ENCODE measurements around the gene AANAT.

AANAT gene

GRCh38 chr17:76478730-76479514 lies 11.5 kb downstream of the AANAT start:
- Histone ChIP-seq H3K27ac (ENCODE audit: low read depth, low read length, severe bottlenecking) (no peak overlapping the region), H3K36me3 (ENCODE audit: control insufficient read depth, insufficient read depth, low read length) (no peaks in the 10 kb centered on the region), H3K4me3 (ENCODE audit: extremely low read depth, insufficient read depth, low read length, poor library complexity, severe bottlenecking) (no peak overlapping the region), H3K4me1 (ENCODE audit: control insufficient read depth, insufficient read depth, low read length, poor library complexity, severe bottlenecking) (no peaks in the 10 kb centered on the region), H3K9me3 (ENCODE audit: control insufficient read depth, low read length) (no peaks in the 10 kb centered on the region)
- WGBS, 2 experiments (ENCODE audit: insufficient coverage in 2 of 2), result 92 to 94% methylated on average over 29 to 37 of the region's 37 CpGs

- no peak overlapping the region for H3K4me3 ChIP-seq (ENCODE audit: extremely low read depth, insufficient read depth, low read length, poor library complexity, severe bottlenecking)
- H3K4me1 ChIP-seq (ENCODE audit: control insufficient read depth, insufficient read depth, low read length, poor library complexity, severe bottlenecking), result no peaks in the 10 kb centered on the region
- WGBS, 2 experiments (ENCODE audit: insufficient coverage in 2 of 2), result 90 to 97% methylated on average over 5 to 10 of the region's 14 CpGs
- no peak overlapping the region for H3K27ac ChIP-seq (ENCODE audit: low read depth, low read length, severe bottlenecking)
- H3K9me3 ChIP-seq (ENCODE audit: control insufficient read depth, low read length), result no peaks in the 10 kb centered on the region
- H3K36me3 ChIP-seq (ENCODE audit: control insufficient read depth, insufficient read depth, low read length), result no peaks in the 10 kb centered on the region
Measured at GRCh38 chr17:76479515-76480060, 12.2 kb downstream of the AANAT start.

GRCh38 chr17:76480632-76481031 lies 13.2 kb downstream of the AANAT start:
- Histone ChIP-seq H3K27ac (ENCODE audit: low read depth, low read length, severe bottlenecking) (peak overlapping the region; percentile 59), H3K4me1 (ENCODE audit: control insufficient read depth, insufficient read depth, low read length, poor library complexity, severe bottlenecking) (no peaks in the 10 kb centered on the region), H3K36me3 (ENCODE audit: control insufficient read depth, insufficient read depth, low read length) (no peaks in the 10 kb centered on the region), H3K9me3 (ENCODE audit: control insufficient read depth, low read length) (no peaks in the 10 kb centered on the region), H3K4me3 (ENCODE audit: extremely low read depth, insufficient read depth, low read length, poor library complexity, severe bottlenecking) (no peak overlapping the region)
- WGBS, 2 experiments (ENCODE audit: insufficient coverage in 2 of 2), result 85 to 89% methylated on average over 13 to 15 of the region's 15 CpGs

- Histone ChIP-seq H3K9me3 (ENCODE audit: control insufficient read depth, low read length) (no peaks in the 10 kb centered on the region), H3K36me3 (ENCODE audit: control insufficient read depth, insufficient read depth, low read length) (no peaks in the 10 kb centered on the region), H3K4me3 (ENCODE audit: extremely low read depth, insufficient read depth, low read length, poor library complexity, severe bottlenecking) (no peak overlapping the region), H3K4me1 (ENCODE audit: control insufficient read depth, insufficient read depth, low read length, poor library complexity, severe bottlenecking) (no peaks in the 10 kb centered on the region), H3K27ac (ENCODE audit: low read depth, low read length, severe bottlenecking) (peak overlapping the region; percentile 59)
- 83 to 91% methylated on average over 14 to 21 of the region's 21 CpGs for WGBS, 2 experiments (ENCODE audit: insufficient coverage in 2 of 2)
Measured at GRCh38 chr17:76481071-76481655, 13.8 kb downstream of the AANAT start.

- no peak overlapping the region for H3K27ac ChIP-seq (ENCODE audit: low read depth, low read length, severe bottlenecking)
- WGBS, 2 experiments (ENCODE audit: insufficient coverage in 2 of 2), result 93 to 94% methylated on average over 7 to 9 of the region's 11 CpGs
- no peak overlapping the region for H3K4me3 ChIP-seq (ENCODE audit: extremely low read depth, insufficient read depth, low read length, poor library complexity, severe bottlenecking)
- no peaks in the 10 kb centered on the region for H3K36me3 ChIP-seq (ENCODE audit: control insufficient read depth, insufficient read depth, low read length)
- no peaks in the 10 kb centered on the region for H3K4me1 ChIP-seq (ENCODE audit: control insufficient read depth, insufficient read depth, low read length, poor library complexity, severe bottlenecking)
- H3K9me3 ChIP-seq (ENCODE audit: control insufficient read depth, low read length), result no peaks in the 10 kb centered on the region
Measured at GRCh38 chr17:76484228-76484725, 16.9 kb downstream of the AANAT start.

GRCh38 chr17:76485569-76485968 lies 18.2 kb downstream of the AANAT start:
- Histone ChIP-seq H3K27ac (ENCODE audit: low read depth, low read length, severe bottlenecking) (no peak overlapping the region), H3K4me3 (ENCODE audit: extremely low read depth, insufficient read depth, low read length, poor library complexity, severe bottlenecking) (no peak overlapping the region), H3K9me3 (ENCODE audit: control insufficient read depth, low read length) (no peaks in the 10 kb centered on the region), H3K4me1 (ENCODE audit: control insufficient read depth, insufficient read depth, low read length, poor library complexity, severe bottlenecking) (no peaks in the 10 kb centered on the region), H3K36me3 (ENCODE audit: control insufficient read depth, insufficient read depth, low read length) (no peaks in the 10 kb centered on the region)
- 81 to 87% methylated on average over 9 to 10 of the region's 11 CpGs for WGBS, 2 experiments (ENCODE audit: insufficient coverage in 2 of 2)

- peaks cover 4% of the 10 kb centered on the region for H3K4me1 ChIP-seq (ENCODE audit: control insufficient read depth, insufficient read depth, low read length, poor library complexity, severe bottlenecking)
- no peak overlapping the region for H3K4me3 ChIP-seq (ENCODE audit: extremely low read depth, insufficient read depth, low read length, poor library complexity, severe bottlenecking)
- WGBS, 2 experiments (ENCODE audit: insufficient coverage in 2 of 2), result 95 to 98% methylated on average over 19 to 20 of the region's 22 CpGs
Measured at GRCh38 chr17:76487451-76488192, 20.2 kb downstream of the AANAT start.

GRCh38 chr17:76490112-76490710 lies 22.8 kb downstream of the AANAT start:
- WGBS, 2 experiments (ENCODE audit: insufficient coverage in 2 of 2), result 86 to 91% methylated on average over 8 to 10 of the region's 10 CpGs
- Histone ChIP-seq H3K9me3 (ENCODE audit: control insufficient read depth, low read length) (no peaks in the 10 kb centered on the region), H3K4me3 (ENCODE audit: extremely low read depth, insufficient read depth, low read length, poor library complexity, severe bottlenecking) (no peak overlapping the region), H3K27ac (ENCODE audit: low read depth, low read length, severe bottlenecking) (no peak overlapping the region), H3K36me3 (ENCODE audit: control insufficient read depth, insufficient read depth, low read length) (no peaks in the 10 kb centered on the region), H3K4me1 (ENCODE audit: control insufficient read depth, insufficient read depth, low read length, poor library complexity, severe bottlenecking) (peaks cover 8% of the 10 kb centered on the region)

More at GRCh38 chr17:76487451-76488192, 20.2 kb downstream of the AANAT start:
- no peaks in the 10 kb centered on the region for H3K9me3 ChIP-seq (ENCODE audit: control insufficient read depth, low read length)
- H3K27ac ChIP-seq (ENCODE audit: low read depth, low read length, severe bottlenecking), result no peak overlapping the region
- H3K36me3 ChIP-seq (ENCODE audit: control insufficient read depth, insufficient read depth, low read length), result no peaks in the 10 kb centered on the region

GRCh38 chr17:76491271-76492122 lies 24.1 kb downstream of the AANAT start:
- no peaks in the 10 kb centered on the region for H3K9me3 ChIP-seq (ENCODE audit: control insufficient read depth, low read length)
- no peak overlapping the region for H3K27ac ChIP-seq (ENCODE audit: low read depth, low read length, severe bottlenecking)
- H3K4me3 ChIP-seq (ENCODE audit: extremely low read depth, insufficient read depth, low read length, poor library complexity, severe bottlenecking), result no peak overlapping the region
- H3K36me3 ChIP-seq (ENCODE audit: control insufficient read depth, insufficient read depth, low read length), result no peaks in the 10 kb centered on the region
- 93 to 95% methylated on average over 11 to 15 of the region's 17 CpGs for WGBS, 2 experiments (ENCODE audit: insufficient coverage in 2 of 2)
- peaks cover 8% of the 10 kb centered on the region for H3K4me1 ChIP-seq (ENCODE audit: control insufficient read depth, insufficient read depth, low read length, poor library complexity, severe bottlenecking)
